Keratinocyte (primary cell): ENCODE results near the gene KRT25. TPM values are rescaled to one million over a fixed set of nuclear protein-coding genes. Genes with fewer than 3 reads are reported as not detected.

Source experiments
- DNase-seq: peaks from one replicate; pipeline ENCODE4 v3.0.0-alpha.2; 2011; ENCODE audit warnings: low read depth, missing footprints, low spot score
- FAIRE-seq: peaks from 2 replicates; lab custom pipeline; 2011; peaks lifted over from hg19 to GRCh38; lab: Jason Lieb, UNC
- H2AFZ ChIP-seq: 2 replicates; pipeline ENCODE4 v1.6.0; 2012; ENCODE audit warnings: low read length, control low read depth, inconsistent platforms; ENCODE audit not compliant: control insufficient read depth
- H3K27ac ChIP-seq: 2 replicates; pipeline ENCODE4 v1.5.1; 2011; ENCODE audit warnings: low read length; ENCODE audit not compliant: control insufficient read depth, insufficient read depth
- H3K27me3 ChIP-seq: 3 replicates; pipeline ENCODE4 v1.6.0; 2011; ENCODE audit warnings: low read length; ENCODE audit not compliant: control insufficient read depth, insufficient read depth; ENCODE audit errors: extremely low read depth
- H3K36me3 ChIP-seq, 2 experiments: 2 replicates in 1 of 2; 3 replicates in 1 of 2; pipeline ENCODE4 v1.5.1; 2011; ENCODE audit warnings: low read length in 2 of 2, mild to moderate bottlenecking in 1 of 2; ENCODE audit not compliant: control insufficient read depth in 2 of 2, insufficient read depth in 2 of 2; ENCODE audit errors: extremely low read depth in 1 of 2
- H3K4me1 ChIP-seq: 3 replicates; pipeline ENCODE4 v1.5.1; 2011; ENCODE audit warnings: low read length; ENCODE audit not compliant: control insufficient read depth, insufficient read depth; ENCODE audit errors: extremely low read depth
- H3K4me2 ChIP-seq: 3 replicates; pipeline ENCODE4 v1.6.0; 2011; ENCODE audit warnings: low read depth, low read length; ENCODE audit not compliant: control insufficient read depth, insufficient read depth; ENCODE audit errors: extremely low read depth
- H3K4me3 ChIP-seq, 3 experiments: fragments of 200-600 bp in 1 of 3; sonication (generic) in 1 of 3; 2 replicates in 2 of 3; 3 replicates in 1 of 3; pipeline ENCODE4 v1.5.1; 2011 to 2016; ENCODE audit warnings: low read length in 3 of 3, mild to moderate bottlenecking in 3 of 3, control low read depth in 2 of 3, inconsistent platforms in 1 of 3, low read depth in 1 of 3, mixed read lengths in 1 of 3, mixed run types in 1 of 3, moderate library complexity in 1 of 3; ENCODE audit not compliant: control insufficient read depth in 2 of 3, insufficient read depth in 2 of 3; ENCODE audit errors: extremely low read depth in 1 of 3
- H3K79me2 ChIP-seq: 2 replicates; pipeline ENCODE4 v1.6.0; 2012; ENCODE audit warnings: low read length; ENCODE audit not compliant: control insufficient read depth, insufficient read depth
- H3K9ac ChIP-seq: 3 replicates; pipeline ENCODE4 v1.6.0; 2011; ENCODE audit warnings: low read length; ENCODE audit not compliant: control insufficient read depth, insufficient read depth; ENCODE audit errors: extremely low read depth
- H3K9me1 ChIP-seq: 3 replicates; pipeline ENCODE4 v1.6.0; 2011; ENCODE audit warnings: low read length; ENCODE audit not compliant: control insufficient read depth, insufficient read depth; ENCODE audit errors: extremely low read depth
- H3K9me3 ChIP-seq: 2 replicates; pipeline ENCODE4 v1.5.1; 2012; ENCODE audit warnings: low read depth, low read length; ENCODE audit not compliant: control insufficient read depth
- H4K20me1 ChIP-seq: 3 replicates; pipeline ENCODE4 v1.6.0; 2011; ENCODE audit warnings: low read length; ENCODE audit not compliant: control insufficient read depth, insufficient read depth; ENCODE audit errors: extremely low read depth
- CTCF ChIP-seq, 3 experiments: IDR thresholded peaks in 1 of 3; conservative IDR thresholded peaks in 1 of 3; optimal IDR thresholded peaks in 1 of 3; 2 replicates in 2 of 3; 3 replicates in 1 of 3; pipeline versions ENCODE3 to v1.5.1; 2011; ENCODE audit warnings: low read length in 3 of 3, mild to moderate bottlenecking in 3 of 3, moderate library complexity in 2 of 3, control low read depth in 1 of 3, inconsistent platforms in 1 of 3; ENCODE audit not compliant: insufficient read depth in 2 of 3; ENCODE audit errors: extremely low read depth in 1 of 3
- EZH2 ChIP-seq: IDR thresholded peaks from one replicate; pipeline ENCODE4 v1.6.1; 2012; ENCODE audit warnings: inconsistent platforms, mild to moderate bottlenecking, low read length, moderate library complexity
- dilution Hi-C: fragments of 300-500 bp; cut with MboI; formaldehyde crosslinking; loops from one replicate; pipeline ENCODE4 v1.7.0; 2020; ENCODE audit warnings: low sequenced_read_pairs; ENCODE audit not compliant: extremely low pct_ligation_motif_present
- polyA plus RNA-seq, 5 experiments: library from polyadenylated mRNA; depleted of rRNA in 3 of 5; stranded (reverse) in 3 of 5; stranded (forward) in 1 of 5; unstranded in 1 of 5; fragments of >200 nt; gene quantifications; 1 replicate in 1 of 5; 2 replicates in 3 of 5; 3 replicates in 1 of 5; pipeline versions ENCODE4 v1.2.1 to v1.2.3, GENCODE V29; 2011 to 2012; ENCODE audit warnings: missing spikeins in 2 of 5, low read depth in 1 of 5, low replicate concordance in 1 of 5

KRT25 gene
- polyA plus RNA-seq, 1 donor (not counting 4 experiments of a cell fraction or from before 2014, with no cell fraction given), result not detected

DNA sequence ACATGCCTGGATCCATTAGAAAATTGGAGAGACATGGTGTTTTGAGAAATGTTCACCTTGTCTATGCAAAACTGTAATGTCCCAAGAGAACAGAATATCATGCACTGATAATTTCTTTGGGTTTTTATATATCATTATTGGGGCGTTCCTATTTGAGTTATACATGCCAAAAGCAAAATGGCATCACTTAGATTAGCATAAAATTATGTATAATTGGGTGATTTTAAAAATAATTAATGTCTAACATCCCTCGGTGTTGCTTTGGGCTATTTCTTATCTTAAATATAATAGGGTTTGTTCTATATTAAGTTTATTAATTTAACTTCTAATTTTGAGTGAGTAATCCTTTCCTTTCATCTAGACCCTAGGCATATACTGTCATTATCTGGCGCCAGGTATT lies 44.7 kb upstream of the KRT25 start, which contains the start of gene KRT28:
TSS of gene KRT28 (minus strand) at position 101 of the 400 bp plus-strand sequence. CDS start at position 35, 66 bp downstream.
- H3K4me1 ChIP-seq, result no peaks in the 10 kb centered on the region
- no peak within 1 kb of the TSS for H3K9ac ChIP-seq
- H3K79me2 ChIP-seq, result no peaks in the 10 kb centered on the region
- H4K20me1 ChIP-seq, result no peaks in the 10 kb centered on the region
- FAIRE-seq, result no peak
- no peaks in the 10 kb centered on the region for H3K36me3 ChIP-seq
- no peak within 1 kb of the TSS for H2AFZ ChIP-seq
- no peak within 1 kb of the TSS for H3K4me3 ChIP-seq
- DNase-seq, result no peak
- TF ChIP-seq EZH2 (no peak), CTCF (optimal IDR thresholded peaks at IDR 0.05 in 1 of 3, IDR thresholded peaks at IDR 0.05 in 1 of 3, conservative IDR thresholded peaks at IDR 0.05 in 1 of 3; ENCODE audit: extremely low read depth in 1 of 3, insufficient read depth in 2 of 3, low read length in 3 of 3) (no peak)
- no peak within 1 kb of the TSS for H3K4me2 ChIP-seq
- H3K27me3 ChIP-seq, result peaks cover 23% of the 10 kb centered on the region
- dilution Hi-C loops, result no loop called here
- no peaks in the 10 kb centered on the region for H3K9me1 ChIP-seq
- no peaks in the 10 kb centered on the region for H3K9me3 ChIP-seq
- no peak within 1 kb of the TSS for H3K27ac ChIP-seq

DNA sequence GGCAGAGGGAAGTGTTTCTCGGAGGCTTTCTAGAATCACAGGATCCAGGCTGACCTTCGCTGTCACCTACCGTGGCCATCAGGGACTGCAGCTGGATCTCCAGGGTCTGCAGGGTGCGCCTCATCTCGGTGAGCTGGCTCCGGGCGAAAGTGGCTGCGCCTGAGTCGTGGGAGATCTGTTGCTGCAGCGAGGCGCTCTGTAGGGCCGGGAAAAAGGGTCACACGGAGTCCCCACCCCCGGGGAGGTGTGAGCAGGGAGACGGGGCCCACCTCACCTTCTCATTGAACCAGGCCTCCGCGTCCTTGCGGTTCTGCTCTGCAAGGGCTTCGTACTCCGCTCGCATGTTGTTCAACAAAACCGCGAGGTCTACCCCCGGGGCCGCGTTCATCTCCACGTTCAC lies 41.7 kb upstream of the KRT25 start:
- H3K27ac ChIP-seq, result no peak overlapping the region
- FAIRE-seq, result no peak
- H3K27me3 ChIP-seq, result peaks cover 28% of the 10 kb centered on the region
- H3K9ac ChIP-seq, result no peak overlapping the region
- no peaks in the 10 kb centered on the region for H3K4me1 ChIP-seq
- dilution Hi-C loops, result no loop called here
- no peak overlapping the region for H3K4me3 ChIP-seq
- TF ChIP-seq EZH2 (no peak), CTCF (optimal IDR thresholded peaks at IDR 0.05 in 1 of 3, IDR thresholded peaks at IDR 0.05 in 1 of 3, conservative IDR thresholded peaks at IDR 0.05 in 1 of 3; ENCODE audit: extremely low read depth in 1 of 3, insufficient read depth in 2 of 3, low read length in 3 of 3) (no peak)
- DNase-seq, result no peak
- no peaks in the 10 kb centered on the region for H3K9me1 ChIP-seq
- H2AFZ ChIP-seq, result no peak overlapping the region
- no peaks in the 10 kb centered on the region for H3K79me2 ChIP-seq
- H3K9me3 ChIP-seq, result no peaks in the 10 kb centered on the region
- no peaks in the 10 kb centered on the region for H3K36me3 ChIP-seq
- H3K4me2 ChIP-seq, result no peak overlapping the region
- H4K20me1 ChIP-seq, result no peaks in the 10 kb centered on the region
